Umbilical cord (tissue), 2 donors: ENCODE data around the gene MYO18B. TPM values are rescaled to one million over a fixed set of nuclear protein-coding genes. Genes with fewer than 3 reads are reported as not detected.
"Not testable (repeated sequence)": the region's sequence is repeated elsewhere in the genome, so short reads cannot be mapped to it uniquely, and the experiment has no call there.

Experiments
- DNase-seq: peaks from one replicate; pipeline ENCODE4 v3.0.0-alpha.2; 2015; ENCODE audit warnings: low spot score
- total RNA-seq: library from RNA; depleted of rRNA; stranded (reverse); fragments of >200 nt; gene quantifications from one replicate; pipeline ENCODE4 v1.2.3, GENCODE V29; 2014; ENCODE audit warnings: low replicate concordance; ENCODE audit not compliant: insufficient read depth

Gene MYO18B
- total RNA-seq, 1 donor from 2014 or later = 7.9 TPM

GRCh38 chr22:25984911-25985310 is 242.9 kb downstream of the MYO18B start:
- not testable (repeated sequence) for DNase-seq

GRCh38 chr22:25987948-25988347 is 246.0 kb downstream of the MYO18B start:
- DNase-seq = no peak

GRCh38 chr22:25990940-25991339 is 249.0 kb downstream of the MYO18B start:
- DNase-seq = no peak

GRCh38 chr22:25992331-25992730 is 250.3 kb downstream of the MYO18B start:
- DNase-seq = no peak

DNA sequence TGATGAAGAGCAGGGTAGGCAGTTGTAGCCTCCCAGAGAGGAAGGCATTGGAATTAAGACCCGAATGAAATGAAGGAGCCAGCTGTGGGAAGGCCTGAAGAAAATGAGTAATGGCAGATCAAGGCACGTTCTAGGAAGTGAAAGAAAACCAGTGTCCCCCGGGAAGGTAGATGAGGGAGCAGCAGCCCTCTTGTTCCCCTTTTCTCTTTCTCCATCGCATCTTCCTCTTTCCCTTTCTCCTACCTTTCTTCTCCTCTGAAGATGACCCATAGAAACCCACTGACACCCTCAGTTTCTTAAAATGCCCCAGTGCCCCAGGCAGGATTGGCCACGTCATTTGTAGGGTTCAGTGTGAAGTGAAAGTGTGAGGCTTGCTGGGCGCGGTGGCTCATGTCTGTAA is 254.7 kb downstream of the MYO18B start:
- no peak for DNase-seq

DNA sequence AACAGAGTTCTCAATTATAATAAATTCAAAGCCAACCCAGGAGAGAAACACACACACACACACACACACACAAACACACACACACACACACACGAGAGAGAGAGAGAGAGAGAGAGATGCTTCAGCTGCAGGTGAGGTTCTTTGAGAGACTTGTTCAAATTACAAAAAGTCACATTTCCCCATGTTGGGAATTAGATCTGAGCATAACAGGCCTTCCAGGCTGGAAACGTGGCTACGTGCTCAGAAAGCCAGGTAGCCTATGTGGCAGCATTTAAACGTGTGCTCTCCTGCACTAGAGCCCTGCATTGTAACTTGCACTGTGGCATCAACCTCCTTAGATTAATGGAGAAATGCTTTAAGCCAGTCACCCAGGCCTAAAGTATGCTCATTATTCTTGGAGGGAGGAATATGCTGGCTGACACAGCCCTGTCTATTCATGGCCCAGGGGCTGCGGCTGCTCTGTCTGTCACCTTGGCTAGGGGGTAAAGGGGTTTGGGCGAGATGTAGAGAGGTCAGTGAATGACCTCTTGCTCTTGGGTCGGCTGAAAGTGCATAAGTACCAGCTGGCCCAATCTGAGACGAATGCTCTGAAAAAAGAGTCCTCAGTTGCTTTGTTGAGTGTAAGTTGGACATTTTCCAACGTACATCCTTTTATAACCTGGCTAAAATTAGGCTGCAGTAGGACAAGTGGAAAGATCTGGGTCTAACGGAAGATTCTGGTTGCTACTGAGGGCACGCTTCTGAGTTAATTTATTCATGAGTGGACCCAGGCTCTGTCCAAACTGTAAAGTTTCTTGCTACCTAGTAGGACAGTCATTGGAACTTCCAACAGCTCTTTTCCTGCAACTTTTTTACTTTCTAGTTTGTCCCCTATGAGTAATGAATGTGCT is 256.1 kb downstream of the MYO18B start:
- DNase-seq = no peak

DNA sequence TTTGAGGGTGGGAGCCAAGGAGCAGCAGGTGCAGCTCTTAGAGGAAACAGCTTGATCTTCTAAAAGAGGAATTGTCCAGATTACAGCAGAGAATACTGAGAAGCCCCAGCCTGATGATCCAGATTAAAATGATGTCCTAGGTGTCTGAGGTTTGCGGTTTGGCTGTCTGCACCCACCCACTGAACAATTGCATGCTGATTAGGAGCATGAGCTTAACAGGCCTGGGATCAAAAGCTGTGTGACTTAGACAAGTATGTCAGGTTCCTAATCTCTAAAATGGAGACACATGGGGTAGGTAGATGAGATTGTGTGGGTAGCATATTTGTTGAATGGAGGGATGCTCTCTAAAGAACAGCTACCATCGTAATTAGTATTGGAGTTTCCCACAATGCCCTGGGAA is 260.5 kb downstream of the MYO18B start:
- DNase-seq = no peak

- no peak for DNase-seq
These were observed 262.5 kb downstream of the MYO18B start for GRCh38 chr22:26004477-26004876.

- DNase-seq = no peak
These were observed 266.6 kb downstream of the MYO18B start for GRCh38 chr22:26008587-26008986.

DNA sequence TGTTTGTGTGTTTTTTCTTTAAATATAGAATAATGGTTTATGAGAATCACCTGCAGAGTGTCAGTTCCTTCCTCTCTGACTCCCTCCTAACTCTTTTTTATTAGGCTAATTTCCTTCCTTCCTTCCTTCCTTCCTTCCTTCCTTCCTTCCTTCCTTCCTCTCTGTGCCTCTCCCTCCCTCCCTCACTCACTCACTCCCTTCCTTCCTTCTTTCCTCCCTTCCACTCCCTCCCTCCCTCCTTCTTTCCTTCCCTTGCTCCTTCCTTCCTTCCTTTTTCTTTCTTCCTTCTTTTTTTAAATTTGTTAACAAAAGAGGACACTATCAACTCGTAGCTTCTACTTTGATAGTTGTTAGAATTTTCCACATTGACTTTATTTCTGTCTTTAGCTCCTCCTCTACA is 274.9 kb downstream of the MYO18B start:
- no peak for DNase-seq

GRCh38 chr22:26017932-26018331 is 275.9 kb downstream of the MYO18B start:
- DNase-seq = no peak

DNA sequence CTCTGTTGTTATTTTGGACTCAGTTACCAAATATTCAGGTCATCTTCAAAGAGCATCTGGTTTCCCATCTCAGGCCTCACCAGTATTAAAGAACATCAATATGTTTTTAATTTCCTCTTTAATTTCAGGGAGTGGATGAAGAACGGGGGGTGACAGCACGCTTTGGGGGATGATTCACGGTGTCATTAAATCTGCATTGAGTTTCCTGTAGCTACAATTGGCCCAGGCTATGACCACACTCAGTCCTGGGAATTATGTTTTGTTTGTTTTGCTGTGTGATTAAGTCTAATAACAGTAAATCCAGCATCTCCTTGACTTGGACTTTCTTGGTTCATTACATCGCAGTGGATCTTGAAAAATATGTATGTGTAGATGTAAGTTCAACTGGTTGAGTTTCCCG is 277.6 kb downstream of the MYO18B start:
- DNase-seq = no peak

DNA sequence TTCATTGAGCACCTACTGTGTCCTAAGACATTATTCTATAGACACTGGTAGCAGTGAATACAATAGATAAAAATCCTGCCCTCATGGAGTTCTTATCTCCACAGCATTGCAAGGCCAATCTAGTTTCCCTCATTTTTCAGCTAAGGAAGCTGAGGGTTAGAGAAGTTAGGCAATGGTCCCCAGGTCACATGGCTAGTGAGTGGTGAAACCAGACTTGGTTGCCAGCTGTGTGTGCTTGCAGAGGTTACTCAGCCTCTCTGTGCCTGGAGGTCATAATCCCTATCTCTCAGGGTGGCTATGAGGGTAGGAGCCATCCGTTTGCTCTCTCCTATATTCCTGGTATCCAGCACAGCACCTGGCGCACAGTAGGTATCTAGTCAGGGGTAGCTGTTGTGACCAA is 279.5 kb downstream of the MYO18B start:
- DNase-seq = no peak

DNA sequence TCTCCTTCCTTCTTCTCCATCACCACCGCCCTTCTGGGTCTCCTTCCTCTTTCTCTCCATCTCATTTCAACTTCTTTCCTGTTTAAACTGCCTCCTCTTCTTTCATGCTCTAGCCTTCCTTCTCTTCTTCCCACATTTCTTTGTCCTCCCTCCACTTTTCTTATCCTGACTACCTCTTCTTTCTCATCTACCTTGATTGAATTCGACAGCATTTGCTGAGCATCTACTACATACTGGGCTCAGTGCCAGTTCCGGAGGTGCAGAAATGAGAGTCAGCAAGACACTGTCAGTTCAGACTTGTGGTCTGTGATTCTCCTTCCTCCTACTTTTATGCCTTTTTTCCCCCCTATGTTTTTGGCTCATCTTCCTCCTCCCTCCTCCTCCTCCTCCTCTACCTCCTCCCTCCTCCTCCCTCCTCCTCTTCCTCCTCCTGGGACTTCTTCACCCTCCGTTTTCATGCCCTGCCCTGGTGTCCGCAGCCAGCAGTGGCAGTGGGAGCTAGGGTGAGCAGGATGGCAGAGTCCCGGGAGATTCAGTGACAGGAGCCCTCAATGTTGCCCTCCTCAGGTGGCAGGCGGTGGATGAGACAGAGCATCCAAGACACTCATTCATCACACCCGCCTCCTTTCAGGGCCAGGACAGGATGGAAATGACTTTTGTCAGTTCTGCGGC is 281.3 kb downstream of the MYO18B start:
- DNase-seq = no peak

GRCh38 chr22:26025626-26026025 is 283.6 kb downstream of the MYO18B start:
- DNase-seq = no peak

DNA sequence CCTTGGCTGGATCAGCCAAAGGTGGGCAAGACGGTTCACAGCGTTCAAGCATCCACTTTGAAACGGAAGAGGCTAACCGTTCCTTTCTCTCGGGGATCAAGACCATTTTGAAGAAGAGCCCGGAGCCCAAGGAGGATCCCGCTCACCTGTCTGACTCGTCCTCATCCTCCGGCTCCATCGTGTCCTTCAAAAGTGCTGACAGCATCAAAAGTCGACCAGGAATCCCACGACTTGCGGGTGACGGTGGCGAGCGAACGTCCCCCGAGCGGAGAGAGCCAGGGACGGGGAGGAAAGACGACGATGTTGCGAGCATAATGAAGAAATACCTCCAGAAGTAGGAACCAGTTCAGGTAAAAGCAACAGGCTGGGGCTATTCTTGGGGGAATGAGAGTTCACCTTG is 285.4 kb downstream of the MYO18B start:
- DNase-seq = no peak

DNA sequence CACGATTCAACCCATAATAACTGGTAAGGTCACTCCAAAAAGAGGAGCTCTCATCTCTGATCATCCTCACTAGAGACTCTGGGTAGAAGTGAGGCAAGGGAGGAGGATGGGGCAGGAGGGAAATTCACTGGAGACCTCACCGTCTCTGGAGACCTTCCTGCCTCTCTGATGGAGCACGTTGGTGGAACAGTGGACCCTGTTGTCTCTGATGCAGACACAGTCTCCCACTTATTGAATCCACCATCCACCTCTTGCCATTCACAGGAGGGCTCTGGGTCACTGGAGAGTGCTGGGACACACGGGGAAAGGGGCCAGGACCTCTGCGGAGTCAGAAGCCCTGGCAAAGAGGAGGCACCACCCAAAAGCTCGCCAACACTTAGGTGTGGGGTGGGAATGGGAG is 289.7 kb downstream of the MYO18B start:
- no peak for DNase-seq

DNA sequence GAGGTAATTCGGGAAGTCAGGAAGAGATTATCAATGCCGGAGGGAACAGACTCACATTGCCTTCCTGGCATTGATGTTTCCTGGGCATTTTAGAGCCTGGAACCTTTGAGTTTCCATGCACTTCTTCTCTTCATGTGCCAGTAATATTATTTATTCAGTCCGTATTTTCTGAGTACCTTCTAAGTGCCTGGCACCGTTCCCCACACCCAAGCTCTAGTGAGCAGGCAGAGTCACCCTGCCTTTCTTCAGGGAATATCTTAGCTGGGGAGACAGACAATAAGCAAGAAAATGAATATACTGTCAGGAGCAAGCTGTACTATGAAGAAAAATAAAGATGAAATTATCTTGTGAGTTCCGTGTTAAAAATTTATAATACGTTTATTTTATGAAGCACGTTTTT is 291.1 kb downstream of the MYO18B start:
- no peak for DNase-seq

- DNase-seq = no peak
These were observed 291.6 kb downstream of the MYO18B start for GRCh38 chr22:26033586-26033985.

GRCh38 chr22:26035523-26035922 is 293.5 kb downstream of the MYO18B start:
- DNase-seq = no peak

DNA sequence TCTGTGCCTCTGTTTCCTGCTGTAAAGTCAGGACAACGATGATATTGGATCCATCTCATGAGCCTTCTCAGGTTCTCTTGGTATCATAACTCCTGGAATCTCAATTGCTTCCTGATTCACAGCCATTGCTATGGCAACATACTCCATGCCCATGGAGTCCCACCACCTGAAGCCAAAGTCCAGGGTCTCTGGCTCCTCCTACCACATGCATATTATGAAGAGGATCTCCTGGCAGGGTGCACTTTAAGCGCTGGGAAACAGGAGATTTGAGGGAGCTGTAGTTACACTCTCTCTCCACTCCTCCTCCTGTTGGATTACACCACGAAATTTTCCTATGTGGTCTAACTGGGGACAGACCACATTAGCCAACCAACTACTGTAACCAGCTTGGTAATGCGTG is 296.4 kb downstream of the MYO18B start:
- DNase-seq = no peak

DNA sequence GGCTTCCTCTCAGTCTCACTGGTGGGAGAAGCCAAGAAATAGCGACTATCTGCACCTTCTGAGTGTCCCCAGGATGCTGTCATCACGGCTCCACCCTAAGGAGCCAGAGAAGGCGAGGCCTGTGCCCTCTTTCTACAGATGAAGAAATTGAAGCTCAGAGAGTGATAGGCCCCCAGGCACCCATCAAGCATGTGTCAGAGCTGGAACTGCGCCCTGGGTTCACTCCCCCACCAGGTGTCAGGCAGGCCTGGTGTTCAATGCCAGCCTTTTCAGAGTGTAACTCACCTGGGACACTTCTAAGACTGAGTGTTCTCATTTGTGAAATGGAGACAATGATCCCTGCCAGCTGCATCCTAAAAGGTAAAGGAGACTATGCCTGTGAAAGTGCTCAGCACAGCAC is 299.9 kb downstream of the MYO18B start:
- DNase-seq = no peak

DNA sequence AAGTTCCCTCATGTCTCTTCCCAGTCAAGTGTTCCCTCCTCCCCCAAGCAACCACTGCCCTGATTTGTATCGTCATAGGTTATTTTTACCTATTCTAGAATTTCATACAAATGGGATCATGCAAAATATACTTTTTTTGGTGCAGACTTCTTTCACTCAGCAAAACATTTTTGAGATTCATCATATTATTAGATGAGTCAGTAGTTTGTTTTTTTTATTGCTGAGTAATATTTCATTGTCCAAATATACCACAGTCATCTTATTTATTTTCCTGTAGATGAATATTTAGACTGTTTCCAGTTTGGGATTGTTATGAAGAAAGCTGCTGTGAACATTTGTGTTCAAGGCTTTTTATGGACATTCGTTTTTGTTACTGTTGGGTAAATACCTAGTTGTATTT is 301.0 kb downstream of the MYO18B start:
- DNase-seq = no peak
